ENCODE results near the gene RAP2A.

GRCh38 chr13:97437729-97438128, 3.8 kb downstream of the RAP2A start:
- TF ChIP-seq GATA2 (IDR thresholded peaks at IDR 0.05; ENCODE audit: low read depth, low read length), result no peak
- TF ChIP-seq GATA3 (IDR thresholded peaks at IDR 0.05; ENCODE audit: low read depth, low read length), result no peak

All from SH-SY5Y (cell line).